Subcutaneous adipose tissue (tissue), 4 donors: ENCODE results near the gene ANK2. TPM values are rescaled to one million over a fixed set of nuclear protein-coding genes. Genes with fewer than 3 reads are reported as not detected.

Source experiments
- total RNA-seq, 4 donors: library from RNA; depleted of rRNA; stranded (reverse); fragments of >200 nt; gene quantifications; one replicate each; pipeline ENCODE4 v1.1.0, GENCODE V29; 2016
- TF ChIP-seq, protein P1 (sequence below): fragments of 450-650 bp; IDR thresholded peaks from one replicate; pipeline ENCODE4 v1.5.1; 2016; ENCODE audit warnings: low read depth, mild to moderate bottlenecking, control low read depth, antibody characterized with exemption, moderate library complexity

The ANK2 gene
- total RNA-seq, 4 donors from 2014 or later = 49.4 to 119 (median 72.9) TPM

DNA sequence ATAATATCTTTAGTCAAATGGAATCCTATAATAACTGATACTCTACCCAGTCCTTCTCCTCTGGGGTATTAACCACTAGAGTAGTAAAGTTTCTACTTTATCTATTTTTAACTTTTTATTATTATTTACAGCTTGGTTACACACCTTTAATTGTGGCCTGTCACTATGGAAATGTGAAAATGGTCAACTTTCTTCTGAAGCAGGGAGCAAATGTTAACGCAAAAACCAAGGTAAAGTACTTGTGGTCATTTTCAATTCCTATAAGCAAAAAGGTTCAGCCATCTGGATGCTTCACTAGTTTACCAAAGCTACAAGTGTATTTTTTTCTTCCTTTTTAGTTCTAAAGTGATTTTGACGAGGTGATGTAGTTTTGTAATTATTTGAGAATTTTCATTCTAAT lies 238.8 kb downstream of the ANK2 start:
- TF ChIP-seq, protein P1, sequence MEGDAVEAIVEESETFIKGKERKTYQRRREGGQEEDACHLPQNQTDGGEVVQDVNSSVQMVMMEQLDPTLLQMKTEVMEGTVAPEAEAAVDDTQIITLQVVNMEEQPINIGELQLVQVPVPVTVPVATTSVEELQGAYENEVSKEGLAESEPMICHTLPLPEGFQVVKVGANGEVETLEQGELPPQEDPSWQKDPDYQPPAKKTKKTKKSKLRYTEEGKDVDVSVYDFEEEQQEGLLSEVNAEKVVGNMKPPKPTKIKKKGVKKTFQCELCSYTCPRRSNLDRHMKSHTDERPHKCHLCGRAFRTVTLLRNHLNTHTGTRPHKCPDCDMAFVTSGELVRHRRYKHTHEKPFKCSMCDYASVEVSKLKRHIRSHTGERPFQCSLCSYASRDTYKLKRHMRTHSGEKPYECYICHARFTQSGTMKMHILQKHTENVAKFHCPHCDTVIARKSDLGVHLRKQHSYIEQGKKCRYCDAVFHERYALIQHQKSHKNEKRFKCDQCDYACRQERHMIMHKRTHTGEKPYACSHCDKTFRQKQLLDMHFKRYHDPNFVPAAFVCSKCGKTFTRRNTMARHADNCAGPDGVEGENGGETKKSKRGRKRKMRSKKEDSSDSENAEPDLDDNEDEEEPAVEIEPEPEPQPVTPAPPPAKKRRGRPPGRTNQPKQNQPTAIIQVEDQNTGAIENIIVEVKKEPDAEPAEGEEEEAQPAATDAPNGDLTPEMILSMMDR = no peak

DNA sequence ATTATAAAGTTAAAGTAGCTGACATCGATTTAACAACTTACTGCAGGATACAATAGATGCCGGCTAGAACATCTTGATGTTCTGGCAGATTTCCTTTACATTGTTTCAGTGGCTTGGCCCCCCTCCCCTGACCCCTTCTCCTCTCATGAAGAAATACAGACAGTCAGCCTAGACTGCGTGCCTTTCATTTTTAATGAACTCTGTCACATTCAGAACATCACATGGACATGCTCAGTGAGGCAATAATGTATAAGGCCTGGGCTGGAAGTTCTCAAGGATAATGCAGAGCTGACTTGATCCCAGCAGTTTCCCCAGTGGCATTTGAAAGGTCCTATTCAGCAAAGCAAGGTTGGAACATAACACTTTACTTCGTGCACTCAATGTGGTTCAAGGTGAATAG lies 239.2 kb downstream of the ANK2 start:
- TF ChIP-seq, protein P1 = no peak

DNA sequence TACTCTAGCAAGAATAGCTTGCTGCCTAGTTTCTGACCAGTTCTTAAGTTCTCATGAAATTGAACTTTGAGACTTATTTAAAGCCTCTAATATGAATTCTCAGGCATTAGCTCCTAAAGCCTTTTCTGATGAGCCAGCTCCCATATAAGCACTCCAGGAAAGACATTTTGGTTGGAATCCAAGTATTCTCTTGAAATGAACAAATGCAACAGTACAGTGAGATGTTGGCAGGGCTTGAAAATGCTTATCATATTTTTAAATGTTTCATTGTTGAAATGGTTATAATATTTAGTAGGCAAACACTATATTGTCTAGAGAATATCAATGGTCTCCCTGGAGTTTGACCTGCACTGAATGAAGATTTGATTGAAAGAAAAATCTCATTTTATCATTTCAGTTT lies 240.3 kb downstream of the ANK2 start:
- TF ChIP-seq, protein P1 = no peak

DNA sequence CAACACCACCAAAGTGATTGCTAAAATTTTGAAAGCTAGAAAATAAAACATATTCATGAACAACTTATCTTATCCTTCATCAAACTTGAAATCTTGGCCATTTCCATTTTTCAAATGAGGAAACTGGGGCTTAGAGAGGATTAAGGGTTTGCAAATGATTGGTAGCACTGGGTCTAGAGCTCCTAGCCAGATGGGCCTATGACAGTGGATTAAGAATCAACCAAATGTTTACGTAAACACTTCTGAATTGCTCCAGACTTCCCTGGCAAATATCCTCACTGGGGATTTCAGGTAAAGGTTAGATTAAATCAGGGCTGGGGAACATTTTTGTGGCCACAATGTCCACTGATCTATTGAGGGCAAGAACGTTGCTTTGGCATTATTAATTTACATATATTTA lies 241.2 kb downstream of the ANK2 start:
- TF ChIP-seq, protein P1 = no peak

DNA sequence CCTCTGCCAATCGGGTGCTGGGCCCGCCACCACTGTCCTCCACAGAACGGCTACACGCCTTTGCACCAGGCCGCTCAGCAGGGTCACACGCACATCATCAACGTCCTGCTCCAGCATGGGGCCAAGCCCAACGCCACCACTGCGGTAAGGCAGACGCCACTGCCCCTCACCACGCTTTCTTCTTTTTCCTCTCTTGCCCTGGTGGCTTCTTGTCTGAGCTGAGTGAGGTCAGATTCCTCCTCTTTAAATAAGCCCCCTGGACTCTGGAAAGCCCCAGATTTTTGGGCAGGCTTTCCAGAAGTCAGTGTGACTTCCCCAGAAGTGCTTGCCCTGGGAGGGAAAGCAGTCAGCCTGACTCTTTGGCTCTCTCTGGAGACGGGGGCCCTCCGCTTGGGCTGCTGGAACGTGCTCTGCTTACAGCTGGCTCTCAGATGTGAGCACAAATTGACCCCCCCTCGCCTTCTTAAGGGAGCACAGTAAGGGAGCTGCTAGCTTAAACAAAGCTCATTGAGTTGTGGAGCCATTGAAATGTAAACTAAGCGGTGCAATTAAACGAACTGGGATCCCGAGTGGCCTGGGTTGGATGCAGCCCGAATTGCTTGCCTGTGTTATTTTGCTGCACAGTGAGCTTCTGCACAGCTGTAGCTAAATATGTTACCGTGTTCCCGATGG lies 243.1 kb downstream of the ANK2 start:
- TF ChIP-seq, protein P1 = no peak

DNA sequence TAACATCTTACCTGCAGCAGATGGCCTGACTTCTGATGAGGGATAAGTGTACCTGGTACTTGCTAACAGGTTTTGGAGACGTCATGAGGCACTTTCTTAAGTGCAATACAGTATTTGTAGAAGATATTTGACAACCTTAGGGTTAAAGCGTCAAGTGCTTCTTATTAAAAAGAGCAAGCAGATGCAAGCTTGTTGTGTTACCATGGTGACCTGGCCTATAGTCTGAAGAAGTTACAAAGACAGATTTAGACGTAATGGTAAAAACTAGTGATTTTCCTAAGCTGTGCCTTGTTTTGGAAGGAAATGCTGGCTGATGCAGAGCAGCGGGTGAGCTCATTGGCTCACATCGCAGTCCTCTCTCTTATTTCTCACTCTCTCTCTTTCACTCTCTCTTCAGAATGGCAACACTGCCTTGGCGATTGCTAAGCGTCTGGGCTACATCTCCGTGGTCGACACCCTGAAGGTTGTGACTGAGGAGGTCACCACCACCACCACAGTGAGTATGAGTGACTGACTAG lies 243.6 kb downstream of the ANK2 start:
- TF ChIP-seq, protein P1 = no peak

DNA sequence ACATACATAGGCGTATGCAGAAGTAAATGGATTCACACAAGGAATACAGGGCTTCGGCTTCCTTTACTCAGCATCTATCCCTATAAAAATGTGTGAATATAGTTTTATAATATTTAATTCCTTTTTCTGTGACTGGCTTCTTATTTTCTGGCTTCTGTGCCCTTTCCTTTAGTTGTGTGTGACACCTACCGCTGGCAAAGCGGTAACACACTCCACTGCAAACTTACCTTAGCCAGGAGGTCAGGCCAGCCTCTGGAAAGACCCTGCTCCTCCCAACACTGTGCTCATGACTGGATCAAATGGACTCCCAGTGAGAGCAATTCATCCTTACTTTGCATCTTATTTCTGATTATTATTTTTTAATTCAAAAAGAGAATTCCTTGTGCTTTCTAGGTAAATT lies 244.2 kb downstream of the ANK2 start:
- TF ChIP-seq, protein P1 = no peak
